GM21423 (cell line): ENCODE data around the gene DCDC2.
"Not testable (repeated sequence)": the region's sequence is repeated elsewhere in the genome, so short reads cannot be mapped to it uniquely, and the experiment has no call there.

ENCODE experiments used
- ATAC-seq: cut with Tn5 transposase; IDR thresholded peaks from one replicate; pipeline ENCODE4 v1.9.1; 2021; ENCODE audit warnings: mild to moderate bottlenecking, moderate library complexity; ENCODE audit not compliant: unreplicated experiment

The DCDC2 gene

DNA sequence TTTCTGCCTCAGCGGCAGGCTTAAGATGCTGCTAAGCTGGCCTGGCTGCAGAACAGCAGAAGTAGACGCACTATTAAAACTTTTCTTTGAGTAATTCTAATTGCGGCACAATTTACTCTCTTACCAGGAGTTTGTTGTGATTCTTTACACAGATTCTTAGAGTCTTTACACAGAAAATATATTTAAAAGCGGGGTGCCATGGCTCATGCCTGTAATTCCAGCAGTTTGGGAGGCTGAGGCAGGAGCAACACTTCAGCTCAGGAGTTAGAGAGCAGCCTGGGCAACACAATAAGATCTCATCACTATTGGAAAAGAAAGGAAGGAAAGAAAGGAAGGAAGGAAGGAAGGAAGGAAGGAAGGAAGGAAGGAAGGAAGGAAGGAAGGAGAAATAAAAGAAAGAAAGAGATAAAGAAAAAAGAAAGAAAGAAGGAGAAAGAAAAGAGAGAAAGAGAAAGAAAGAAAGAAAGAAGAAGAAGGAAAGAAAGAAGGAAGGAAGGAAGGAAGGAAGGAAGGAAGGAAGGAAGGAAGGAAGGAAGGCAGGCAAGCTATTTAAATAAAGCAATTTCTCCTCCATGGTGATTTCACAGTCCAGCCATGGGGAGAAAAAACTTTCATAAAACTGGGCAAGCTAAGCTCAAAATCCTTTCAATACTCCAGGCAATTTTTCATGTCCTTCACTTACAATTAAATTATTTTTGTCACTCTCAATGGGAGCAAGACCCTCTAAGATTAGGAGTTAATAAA lies 23.8 kb upstream of the DCDC2 start:
- ATAC-seq, result no peak

GRCh38 chr6:24378473-24379097 lies 20.7 kb upstream of the DCDC2 start:
- ATAC-seq, result no peak

DNA sequence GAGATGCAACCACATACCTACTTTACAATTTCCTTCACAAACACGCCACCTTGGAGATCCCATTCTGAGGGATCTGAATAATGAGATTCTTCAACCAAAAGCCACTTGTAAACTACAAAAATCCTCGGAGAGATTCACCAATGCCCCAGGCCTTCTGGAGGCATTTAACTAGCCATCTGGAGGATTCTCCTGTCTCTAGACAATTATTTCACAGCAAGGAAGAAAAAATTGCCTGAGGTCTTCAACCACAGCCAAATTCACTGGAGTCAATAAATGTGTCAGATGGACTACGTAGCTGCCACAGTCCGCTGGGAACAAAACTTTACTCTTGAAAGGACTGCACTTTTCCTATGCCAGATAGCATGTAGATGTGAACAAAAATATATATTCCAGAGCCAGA lies 19.0 kb upstream of the DCDC2 start:
- ATAC-seq, result no peak

- no peak for ATAC-seq
Measured at GRCh38 chr6:24374612-24375011, 16.8 kb upstream of the DCDC2 start.

DNA sequence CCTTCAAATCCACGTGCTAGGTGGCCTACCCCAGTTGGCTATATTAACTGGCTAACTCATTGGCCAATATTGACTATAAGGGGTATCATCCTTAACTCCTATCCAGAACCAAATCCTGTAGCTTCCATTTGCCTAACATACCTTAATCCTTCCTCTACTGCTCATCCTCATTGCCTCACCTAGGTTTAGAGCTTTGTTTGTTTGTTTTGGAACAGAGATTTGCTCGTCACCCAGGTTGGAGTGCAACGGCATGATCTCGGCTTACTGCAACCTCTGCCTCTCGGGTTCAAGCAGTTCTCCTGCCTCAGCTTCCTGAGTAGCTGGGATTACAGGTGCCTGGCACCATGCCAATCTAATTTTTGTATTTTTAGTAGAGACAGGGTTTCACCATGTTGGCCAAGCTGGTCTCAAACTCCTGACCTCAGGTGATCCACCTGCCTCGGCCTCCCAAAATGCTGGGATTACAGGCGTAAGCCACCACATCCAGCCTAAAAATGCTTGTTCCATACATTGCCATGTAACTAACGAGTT lies 7.3 kb upstream of the DCDC2 start:
- ATAC-seq, result not testable (repeated sequence)

DNA sequence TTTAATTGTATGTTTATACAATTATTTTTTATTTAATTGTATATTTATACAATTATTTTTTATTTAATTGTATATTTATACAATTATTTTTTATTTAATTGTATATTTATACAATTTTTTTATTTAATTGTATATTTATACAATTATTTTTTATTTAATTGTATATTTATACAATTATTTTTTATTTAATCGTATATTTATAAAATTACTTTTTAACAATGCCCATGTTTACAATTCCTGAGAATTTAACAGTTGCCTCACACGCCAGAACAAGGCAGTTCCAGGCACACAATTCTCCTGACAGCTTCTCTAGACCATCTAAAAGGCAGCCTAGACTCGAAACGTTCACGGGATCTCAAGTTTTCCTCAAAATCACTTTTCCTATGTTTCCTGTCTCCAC lies 4.5 kb upstream of the DCDC2 start:
- not testable (repeated sequence) for ATAC-seq

DNA sequence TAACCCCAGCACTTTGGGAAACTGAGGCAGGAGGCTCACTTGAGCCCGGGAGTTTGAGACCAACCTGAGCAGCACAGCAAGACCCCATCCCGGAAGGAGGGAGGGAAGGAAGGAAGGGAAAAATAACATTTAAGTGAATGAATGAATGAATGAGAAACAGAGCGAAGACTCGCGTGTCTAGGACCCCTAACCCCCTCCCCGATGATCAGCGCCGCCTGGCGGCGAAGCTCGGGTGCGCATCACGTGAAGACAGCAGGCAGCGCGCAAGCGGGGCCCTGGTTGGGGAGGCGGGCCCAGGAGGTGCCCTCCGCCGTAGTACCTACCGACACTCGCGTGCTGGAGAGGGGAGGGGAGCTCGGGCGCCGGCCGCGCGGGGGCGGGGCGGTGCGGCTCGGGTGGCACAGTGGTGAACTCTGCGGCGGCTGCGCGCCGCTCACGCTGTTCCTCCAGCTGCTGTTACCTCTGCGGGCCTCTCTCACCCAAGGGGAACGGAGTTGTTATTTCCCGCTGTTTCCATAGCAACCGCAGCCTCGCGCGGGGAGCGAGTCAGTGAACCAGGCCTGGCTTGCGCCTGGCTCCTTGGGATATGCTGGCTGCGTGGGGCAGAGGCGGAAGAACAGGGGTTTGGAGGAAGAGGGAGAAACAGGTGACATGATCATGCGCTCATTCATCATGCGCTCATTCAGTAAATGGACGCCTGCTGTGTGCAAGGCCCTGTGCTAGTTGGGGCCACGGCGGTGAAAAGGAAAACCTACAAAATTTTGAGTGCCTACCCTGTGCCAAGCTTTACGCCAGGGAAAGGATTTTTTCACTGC lies 2.0 kb upstream of the DCDC2 start:
- peak; percentile 87 for ATAC-seq

DNA sequence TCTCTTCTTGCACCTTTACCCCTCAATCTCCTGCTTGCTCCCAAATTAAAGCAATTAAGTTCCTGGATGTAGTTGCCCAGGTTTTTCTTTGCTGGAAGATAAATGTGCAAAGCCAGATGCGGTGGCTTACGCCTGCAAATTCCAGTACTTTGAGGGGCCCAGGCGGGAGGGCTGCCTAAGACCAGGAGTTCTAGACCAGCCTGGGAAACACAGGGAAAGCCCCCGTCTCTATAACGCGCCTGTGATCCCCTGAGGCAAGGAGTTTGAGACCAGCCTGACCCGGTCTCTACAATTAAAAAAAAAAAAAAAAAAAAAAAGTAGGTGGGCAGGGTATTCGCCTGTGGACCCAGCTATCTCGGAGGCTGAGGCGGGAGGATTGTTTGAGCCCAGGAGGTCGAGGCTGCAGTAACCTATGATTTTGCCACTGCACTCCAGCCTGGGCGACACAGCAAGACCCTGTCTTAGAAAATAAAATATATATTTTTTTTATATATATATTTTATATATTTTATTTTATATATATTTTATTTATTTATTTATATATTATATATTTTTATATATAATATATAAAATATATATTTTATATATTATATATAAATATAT lies 461 bp upstream of the DCDC2 start:
- ATAC-seq, result no peak

- ATAC-seq, result no peak
Measured at GRCh38 chr6:24356310-24356973, 1.4 kb downstream of the DCDC2 start.

GRCh38 chr6:24355393-24355792 lies 2.5 kb downstream of the DCDC2 start:
- no peak for ATAC-seq

GRCh38 chr6:24353861-24354260 lies 4.0 kb downstream of the DCDC2 start:
- ATAC-seq, result no peak

- no peak for ATAC-seq
Measured at GRCh38 chr6:24352434-24352833, 5.4 kb downstream of the DCDC2 start.

- ATAC-seq, result no peak
Measured at GRCh38 chr6:24344976-24345375, 12.9 kb downstream of the DCDC2 start.

GRCh38 chr6:24340998-24341938 lies 16.6 kb downstream of the DCDC2 start:
- no peak for ATAC-seq

DNA sequence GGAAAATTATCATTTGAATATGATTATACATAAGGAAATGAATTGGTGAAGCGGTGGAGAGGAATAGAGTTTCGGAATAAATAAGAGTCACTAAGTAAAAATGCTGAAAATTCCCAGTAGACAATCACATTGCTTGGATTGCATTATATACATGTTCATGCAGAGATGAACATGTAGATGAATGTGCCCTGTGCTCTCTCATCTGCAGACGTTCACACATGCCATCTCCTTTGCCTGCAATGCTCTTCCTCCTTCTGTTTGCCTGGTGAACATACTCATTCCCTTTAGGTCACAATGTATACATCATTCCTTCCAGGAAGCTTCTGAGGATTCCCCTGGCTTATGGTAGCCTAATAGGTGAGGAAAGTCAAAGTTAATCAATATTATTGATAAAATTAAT lies 17.9 kb downstream of the DCDC2 start:
- no peak for ATAC-seq

GRCh38 chr6:24334285-24334684 lies 23.6 kb downstream of the DCDC2 start:
- no peak for ATAC-seq

DNA sequence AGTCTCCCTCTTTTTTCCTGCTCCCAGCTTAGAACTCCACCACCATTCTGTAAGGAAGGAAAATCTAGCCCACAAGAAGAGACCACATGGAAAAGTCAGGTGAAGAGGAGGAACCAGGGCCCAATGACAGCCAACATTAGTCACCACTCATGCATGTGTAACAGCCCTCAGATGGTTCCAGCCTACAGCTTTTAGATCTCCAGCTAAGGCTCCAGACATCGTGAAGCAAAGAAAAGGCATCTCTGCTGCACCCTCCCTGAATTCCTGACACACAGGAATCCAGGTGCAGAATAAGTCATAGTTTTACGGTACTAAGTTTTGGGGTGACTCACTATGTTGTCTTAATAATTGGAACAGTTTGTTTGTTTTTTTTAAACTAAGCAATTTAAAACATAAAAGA lies 25.5 kb downstream of the DCDC2 start:
- ATAC-seq, result no peak

- ATAC-seq, result no peak
Measured at GRCh38 chr6:24330137-24330732, 27.6 kb downstream of the DCDC2 start.

DNA sequence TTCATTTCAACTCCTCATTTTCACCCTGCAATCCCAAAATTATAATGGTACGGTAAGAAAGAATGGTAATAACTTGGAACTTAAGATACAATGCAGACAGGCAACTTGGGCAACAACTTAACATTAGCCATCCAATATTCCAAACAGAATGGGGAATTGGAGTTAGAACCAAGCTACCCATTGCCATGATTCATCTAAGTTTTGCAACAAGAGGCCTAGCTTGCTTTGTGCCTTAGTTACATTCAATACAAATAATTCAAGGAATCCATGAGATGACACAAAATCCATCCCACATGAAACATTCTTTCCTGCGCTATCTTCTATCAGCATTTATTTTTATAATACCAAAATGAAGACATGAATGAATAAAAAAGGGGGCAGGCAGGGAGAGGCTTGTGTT lies 28.4 kb downstream of the DCDC2 start:
- ATAC-seq, result no peak
